Metanephros (tissue), 2 donors: Measurements from ENCODE around the gene RACK1. TPM values are rescaled to one million over a fixed set of nuclear protein-coding genes. Genes with fewer than 3 reads are reported as not detected.

Source experiments
- small RNA-seq: library from RNA; depleted of rRNA; stranded (forward); fragments of <200 nt; gene quantifications from one replicate; pipeline ENCODE3, GENCODE V24; 2014; ENCODE audit warnings: low replicate concordance
- total RNA-seq: library from RNA; depleted of rRNA; stranded (reverse); fragments of >200 nt; gene quantifications from one replicate; pipeline ENCODE4 v1.2.3, GENCODE V29; 2014

Gene RACK1
- total RNA-seq, result 5,159 TPM

DNA sequence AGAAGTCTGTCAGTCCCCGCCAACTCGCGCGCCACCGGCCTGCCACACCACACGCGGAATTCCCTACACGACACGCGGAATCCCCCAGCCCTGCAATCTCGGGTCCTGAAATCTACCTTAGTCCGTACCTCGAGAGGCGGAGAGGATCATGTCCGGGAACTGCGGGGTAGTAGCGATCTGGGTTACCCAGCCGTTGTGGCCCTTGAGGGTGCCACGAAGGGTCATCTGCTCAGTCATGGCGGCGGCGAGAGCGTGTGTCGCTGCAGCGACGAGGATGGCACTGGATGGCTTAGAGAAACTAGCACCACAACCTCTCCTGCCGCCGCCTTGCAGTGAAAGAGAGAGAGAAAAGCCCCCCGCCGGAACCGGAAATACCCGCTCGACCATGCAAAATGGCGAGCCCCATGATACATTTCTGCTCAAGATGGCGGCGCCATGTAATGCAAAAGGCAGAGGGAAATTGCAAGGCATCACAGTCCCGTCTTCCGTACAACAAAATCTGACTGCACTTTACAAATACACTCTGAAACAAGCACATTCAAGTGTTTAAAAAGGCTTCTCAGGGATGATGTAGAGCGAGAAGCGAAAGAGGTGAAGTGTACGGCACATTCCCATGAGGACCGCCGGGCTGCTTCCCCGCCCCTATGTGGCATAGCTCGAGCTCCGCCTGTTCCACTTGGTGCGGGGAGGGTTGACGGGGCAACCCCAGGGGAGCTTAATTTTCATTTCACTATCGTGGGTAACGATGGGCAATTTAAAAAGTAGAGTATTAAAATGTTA is at the start of gene RACK1:
TSS of gene RACK1 (minus strand) at position 343 of the 780 bp plus-strand sequence. CDS start at position 237, 106 bp downstream.

DNA sequence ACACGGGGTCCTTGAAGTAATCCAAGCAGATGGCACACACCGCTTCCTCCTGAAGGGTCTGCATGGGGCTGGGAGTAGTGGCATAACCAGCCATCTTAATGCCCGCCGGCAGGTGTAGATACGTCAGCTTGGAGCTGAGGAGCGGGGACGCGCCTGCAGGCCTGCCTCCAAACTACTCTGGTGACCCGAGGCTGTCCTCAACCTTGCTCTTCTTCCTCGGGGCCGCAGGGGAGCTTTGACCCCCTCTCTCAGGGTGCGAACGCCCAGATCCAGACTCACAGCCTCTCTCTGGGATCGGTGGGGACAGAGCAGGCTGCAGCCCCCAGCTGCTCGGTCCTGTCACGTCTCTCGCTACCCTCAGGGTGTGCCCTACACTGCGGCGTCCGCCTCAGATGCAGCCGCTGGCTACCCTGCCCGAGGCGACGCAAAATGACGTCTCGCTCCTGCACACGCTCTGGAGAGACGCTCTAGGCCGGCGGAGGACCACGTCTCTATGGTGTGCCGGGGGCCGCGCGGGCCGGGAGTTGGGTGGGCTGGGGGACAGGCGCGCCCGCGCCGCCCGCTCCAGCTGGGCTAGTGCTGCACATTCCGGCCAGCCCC is 17.1 kb upstream of the RACK1 start, which contains the start of gene TRIM52:
TSS of gene TRIM52 (minus strand) at position 424 of the 600 bp plus-strand sequence. CDS start at position 94, 330 bp downstream.

DNA sequence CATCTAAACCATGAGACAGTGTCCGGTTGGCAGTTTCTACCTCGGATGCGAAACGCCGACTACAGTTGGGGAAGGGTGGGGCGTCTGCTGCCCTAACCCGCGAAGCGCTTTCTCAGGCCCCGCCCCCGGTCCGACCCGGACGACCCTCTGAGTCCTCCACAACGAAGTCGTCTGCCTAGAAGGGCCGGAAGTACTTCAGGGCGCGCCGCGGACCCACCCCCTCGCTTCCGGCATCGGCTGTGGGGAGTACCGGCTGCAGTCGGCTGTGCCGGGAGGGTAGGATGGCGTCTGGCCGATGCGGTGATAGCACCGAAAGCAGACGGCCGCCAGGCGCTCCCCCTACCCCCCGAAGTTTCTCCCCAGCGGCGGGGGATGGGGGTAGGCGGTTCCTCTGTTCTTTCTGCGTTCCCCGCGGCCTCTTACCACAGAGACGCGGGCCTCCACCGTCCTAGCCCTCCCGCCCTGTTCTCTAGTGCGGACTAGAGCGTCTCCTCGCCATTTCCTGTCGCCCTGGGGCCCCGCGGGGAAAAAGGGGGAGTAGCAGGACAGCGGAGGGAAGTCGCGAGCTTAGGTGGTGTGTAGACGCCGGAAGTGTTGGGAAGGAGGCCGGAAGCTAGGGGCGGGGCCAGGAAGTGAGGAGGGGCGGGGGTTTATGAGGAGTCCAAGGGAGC is 20.5 kb downstream of the RACK1 start, which contains the start of gene TRIM41:
TSS of gene TRIM41 (plus strand) at position 224 of the 671 bp plus-strand sequence. CDS start 719 bp downstream, outside the sequence.

DNA sequence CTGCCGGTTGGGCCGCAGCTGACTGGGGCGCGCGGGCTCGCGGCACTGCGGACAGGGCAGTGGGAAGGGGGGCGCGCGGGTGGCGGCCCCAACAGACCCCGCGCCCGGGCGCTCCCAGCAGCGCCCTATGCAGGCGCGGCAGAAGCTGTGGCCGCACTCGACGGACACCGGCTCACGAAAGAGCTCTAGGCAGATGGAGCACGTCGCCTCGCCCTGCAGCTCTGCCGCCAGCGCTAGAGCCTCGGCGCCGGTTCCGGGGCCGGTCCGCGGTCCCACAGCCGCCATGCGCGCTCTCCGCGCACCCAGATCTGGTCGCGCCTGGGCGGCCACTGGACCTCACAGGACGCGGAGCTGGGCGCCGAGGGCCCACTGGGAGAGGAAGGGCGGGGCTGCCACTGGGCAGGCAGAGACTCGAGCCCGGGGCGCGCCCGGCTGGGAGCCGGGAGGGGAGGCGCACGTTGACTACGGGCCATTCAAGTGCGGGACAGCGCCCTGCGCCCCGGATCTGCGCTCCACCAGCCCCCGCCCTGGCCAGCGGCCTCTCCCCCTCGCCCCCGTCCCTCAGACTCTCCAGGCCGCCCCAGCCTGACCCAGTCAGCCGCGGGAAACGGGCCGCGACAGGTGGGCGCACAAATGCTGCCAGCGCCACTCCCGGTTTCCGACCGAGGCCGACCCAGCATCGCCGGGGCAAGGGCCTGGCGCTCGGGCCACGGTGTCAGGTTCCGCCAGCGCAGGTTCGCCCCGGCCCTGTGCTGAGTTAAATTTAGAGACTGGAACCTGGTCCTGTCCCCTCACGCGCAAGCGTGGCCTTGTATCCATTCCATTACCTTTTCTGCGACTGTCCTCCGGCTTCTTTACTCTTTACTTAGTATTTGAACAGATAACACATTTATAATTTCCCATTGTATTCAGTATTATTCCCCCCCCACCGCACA is 38.6 kb downstream of the RACK1 start, which contains the start of gene TRIM7:
TSS of gene TRIM7 (minus strand) at position 371 of the 935 bp plus-strand sequence. CDS start at position 285, 86 bp downstream.

Small RNA genes within 50 kb of the gene (small RNA-seq; reads per million reads assigned to genes)
- gene MIR4638 (not detected), gene SNORD95 (not detected), gene SNORD96A (not detected)

Other genes with a start within 250 kb of the RACK1 start
- gene BTNL9, start 203.6 kb downstream of the RACK1 start, total RNA-seq, result 17.1 TPM
- gene OR2V1, start 112.7 kb downstream of the RACK1 start, total RNA-seq, result not detected
- gene OR2V2, start 96.3 kb downstream of the RACK1 start, total RNA-seq, result not detected
- gene TRIM7, start 38.7 kb downstream of the RACK1 start, total RNA-seq, result 5.5 TPM
- gene TRIM41, start 20.6 kb downstream of the RACK1 start, total RNA-seq, result 22.5 TPM
- gene TRIM52, start 17.2 kb upstream of the RACK1 start, total RNA-seq, result 17.7 TPM
- gene OR4F3, start 123.4 kb upstream of the RACK1 start, total RNA-seq, result 0.23 TPM